CD4-positive, alpha-beta T cell treated with Interleukin-15 for 1 hour (primary cell): ENCODE data around the gene STK10.

Experiments used
- DNase-seq: peaks from one replicate; pipeline ENCODE4 v3.0.0-alpha.2; 2020

STK10 gene

GRCh38 chr5:172086194-172086975 lies 101.6 kb downstream of the STK10 start:
- no peak for DNase-seq

GRCh38 chr5:172085738-172086137 lies 102.3 kb downstream of the STK10 start:
- DNase-seq: no peak

DNA sequence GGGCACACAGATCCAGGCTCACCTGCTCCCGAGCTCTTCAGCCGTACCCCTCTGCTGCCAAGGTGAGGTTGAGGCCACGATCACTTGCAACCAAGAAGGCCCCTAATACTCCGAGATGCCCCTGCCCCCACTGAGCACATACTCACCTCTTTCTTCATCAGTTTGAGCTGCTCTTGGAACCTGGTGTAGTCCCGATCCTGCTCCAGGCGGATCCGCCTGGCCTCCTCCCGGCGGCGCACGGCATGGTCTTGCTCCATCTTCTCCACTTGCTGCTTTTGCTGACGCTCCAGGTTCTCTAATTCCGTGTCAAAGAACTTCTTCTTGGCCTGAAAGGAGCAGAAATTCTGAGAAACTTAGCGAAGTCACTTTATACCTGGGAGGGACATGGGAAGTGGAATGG lies 105.8 kb downstream of the STK10 start:
- DNase-seq: no peak

DNA sequence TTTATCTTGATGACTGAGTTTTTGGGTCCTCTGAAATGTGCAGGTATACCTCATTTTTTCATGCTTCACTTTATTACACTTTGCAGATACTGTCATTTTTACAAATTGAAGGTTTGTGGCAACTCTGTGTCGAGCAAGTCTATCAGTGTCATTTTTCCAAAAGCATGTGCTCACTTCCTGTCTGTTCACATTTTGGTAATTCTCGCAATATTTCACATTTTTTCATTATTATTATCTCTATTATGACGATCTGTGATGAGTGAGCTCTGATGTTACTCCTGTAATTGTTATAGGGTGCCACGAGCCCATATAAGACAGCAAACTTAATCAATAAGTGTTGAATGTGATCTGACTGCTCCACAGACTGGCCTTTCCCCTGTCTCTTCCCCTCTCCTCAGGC lies 108.1 kb downstream of the STK10 start:
- no peak for DNase-seq

DNA sequence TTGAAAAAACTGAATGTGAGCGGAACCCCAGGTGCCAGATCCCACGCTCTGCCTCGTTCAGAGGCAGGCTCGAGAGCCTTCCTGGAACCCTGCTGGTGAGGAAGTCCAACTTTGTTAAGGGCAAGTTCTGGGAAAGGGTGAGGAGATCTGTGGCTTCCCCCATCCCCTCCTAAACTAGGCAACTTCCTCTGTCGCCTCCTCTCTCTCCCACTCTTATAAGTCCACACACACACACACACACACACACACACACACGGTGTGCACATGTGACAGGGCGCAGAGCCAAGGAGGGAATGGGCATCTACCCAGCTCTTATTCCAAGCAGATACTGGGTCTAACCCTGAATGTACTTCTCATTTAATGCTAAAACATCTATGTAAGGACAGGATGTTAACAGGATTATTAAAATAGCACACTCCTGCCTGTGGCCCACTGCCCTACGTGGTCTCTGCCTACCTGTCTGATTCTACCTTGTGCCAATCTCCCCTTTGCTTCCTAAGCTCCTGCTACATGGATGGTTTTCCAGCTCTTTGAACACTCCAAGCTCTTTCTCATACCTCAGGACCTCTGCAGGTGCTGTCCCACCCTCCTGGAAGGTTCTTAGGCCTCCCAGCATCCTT lies 109.2 kb downstream of the STK10 start:
- no peak for DNase-seq

DNA sequence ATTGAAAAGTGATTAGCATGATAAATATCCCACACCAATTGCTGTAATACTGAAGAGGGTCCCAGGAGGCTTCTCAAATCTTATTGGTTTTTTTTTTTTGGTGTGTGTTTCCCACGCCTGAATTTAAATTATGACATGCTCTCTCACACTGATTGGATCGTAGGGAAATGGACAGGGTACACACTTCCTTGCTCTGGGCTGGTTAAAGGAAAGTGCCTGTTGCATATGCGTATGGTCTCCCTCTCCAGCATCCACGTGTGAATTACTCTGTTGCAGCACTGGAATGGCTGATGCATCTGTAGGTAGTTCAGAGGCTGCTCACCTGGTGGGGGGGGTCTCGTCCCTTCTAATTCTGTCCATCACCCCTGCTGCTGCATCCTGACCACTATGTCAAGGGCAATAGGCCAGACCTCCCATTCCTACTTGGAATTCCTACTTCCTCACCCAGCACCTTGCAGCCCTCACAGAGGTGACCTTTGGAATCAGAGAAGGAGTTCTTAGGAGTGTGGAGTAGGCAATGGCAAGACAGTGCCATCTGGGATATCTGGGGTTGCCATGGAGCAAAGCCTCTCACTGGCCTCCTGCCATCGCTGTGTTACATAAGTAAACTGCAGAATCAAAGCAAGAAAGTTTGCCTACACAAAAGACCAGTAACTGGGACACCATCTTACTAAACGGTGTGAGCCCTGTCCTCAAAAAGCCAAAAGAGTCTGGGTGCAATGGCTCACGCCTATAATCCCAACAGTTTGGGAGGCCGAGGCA lies 110.2 kb downstream of the STK10 start:
- no peak for DNase-seq

DNA sequence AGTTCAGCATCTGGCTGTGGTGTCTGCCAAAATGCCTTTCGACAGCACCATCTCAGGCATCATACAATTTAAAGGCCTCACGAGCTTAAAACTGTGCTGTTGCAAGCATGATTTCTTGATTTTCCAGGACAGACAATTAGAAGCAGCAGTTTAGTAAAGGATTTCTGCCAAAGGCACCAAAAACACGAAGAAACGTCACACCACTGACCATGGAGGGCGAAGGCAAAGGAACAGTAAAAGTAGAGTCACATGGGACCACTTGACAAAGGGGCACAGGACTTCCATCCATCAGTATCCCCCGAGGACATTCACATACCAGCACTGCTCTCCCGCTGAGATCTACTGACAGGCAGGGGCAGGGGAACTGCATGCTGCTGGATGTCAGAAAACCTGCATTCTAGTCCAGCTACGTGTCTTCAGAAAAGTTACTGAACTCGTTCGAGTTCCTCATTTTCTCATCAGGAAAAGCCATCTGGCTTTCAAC lies 111.2 kb downstream of the STK10 start:
- DNase-seq: no peak

DNA sequence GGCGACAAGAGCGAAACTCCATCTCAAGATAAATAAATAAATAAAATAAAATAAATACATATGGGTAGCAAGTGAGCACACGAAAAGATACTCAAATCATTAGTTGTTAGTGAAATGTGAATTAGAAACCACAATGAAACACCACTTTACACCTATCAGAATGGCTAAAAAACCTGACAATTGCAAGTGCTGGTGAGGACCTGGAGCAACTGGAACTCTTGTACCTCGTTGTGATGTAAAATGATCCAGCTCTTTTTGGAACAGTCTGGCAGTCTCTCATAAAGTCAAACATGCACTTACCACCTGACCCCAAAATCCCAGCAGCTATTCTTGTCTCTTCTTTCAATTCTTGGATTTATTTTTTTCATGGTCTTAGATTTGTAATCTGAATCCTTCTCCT lies 112.4 kb downstream of the STK10 start:
- no peak for DNase-seq

DNA sequence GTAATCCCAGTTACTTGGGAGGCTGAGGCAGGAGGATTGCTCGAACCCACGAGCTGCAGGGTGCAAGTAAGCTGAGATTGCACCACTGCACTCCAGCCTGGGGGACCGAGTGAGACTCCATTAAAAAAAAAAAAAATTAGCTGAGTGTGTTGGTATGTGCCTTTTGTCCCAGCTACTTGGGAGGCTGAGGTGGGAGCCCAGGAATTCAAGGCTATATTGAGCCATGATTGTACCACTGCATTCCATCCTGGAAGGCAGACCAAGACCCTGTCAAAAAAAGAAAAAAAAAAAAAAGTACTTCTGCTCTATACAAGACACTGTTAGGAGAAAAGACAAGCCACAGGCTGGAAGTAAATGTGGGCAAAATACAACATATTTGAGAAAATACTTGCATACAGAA lies 113.1 kb downstream of the STK10 start:
- DNase-seq: no peak

GRCh38 chr5:172071309-172071875 lies 116.6 kb downstream of the STK10 start:
- no peak for DNase-seq

DNA sequence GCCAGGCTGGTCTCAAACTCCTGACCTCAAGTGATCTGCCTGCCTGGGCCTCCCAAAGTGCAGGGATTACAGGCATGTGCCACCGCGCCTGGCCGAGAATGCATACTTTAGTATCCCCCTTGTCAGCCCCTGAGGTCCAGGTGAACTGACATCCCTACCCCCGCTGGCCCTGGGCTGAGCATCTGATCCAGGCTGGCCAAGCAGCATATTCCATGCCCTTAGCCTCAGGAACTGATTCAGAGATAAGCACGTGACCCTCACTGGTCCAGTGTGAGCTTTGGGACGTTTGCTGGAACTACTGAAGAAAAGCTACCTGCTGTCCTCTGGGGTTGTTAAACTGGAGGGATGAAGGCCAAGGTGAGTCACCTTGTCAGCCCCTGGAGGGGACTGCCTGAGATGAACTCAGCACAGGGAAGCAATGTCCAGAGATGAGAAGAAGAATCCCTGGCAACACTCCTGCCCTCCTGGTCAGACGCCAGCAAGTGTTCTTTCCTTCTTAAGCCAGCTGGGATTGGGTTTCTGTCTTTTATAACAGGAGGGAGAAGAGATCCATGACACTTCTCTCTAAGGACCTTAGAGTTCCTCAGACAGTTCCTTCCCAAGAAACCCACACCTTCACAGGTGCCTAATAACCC lies 122.5 kb downstream of the STK10 start:
- DNase-seq: no peak

DNA sequence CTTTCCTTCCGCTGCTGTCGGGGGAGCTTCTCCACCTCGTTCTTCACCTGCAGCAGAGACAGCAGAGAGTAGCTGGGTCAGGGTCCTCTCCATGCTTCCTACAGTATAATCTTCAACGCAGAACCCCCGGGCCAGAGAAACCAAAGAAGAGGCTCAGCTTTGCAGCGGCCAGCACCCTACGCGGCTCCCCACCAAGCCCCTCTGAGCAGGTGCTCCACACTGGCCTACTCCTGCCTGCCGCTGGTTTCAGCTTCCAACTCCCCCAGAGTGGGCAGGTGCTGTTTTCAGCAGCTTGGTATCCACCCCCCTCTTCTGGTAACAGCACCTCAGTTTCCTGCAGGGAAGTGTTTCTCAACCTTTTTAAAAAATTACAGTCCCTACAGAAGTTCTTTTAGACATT lies 123.3 kb downstream of the STK10 start:
- no peak for DNase-seq

DNA sequence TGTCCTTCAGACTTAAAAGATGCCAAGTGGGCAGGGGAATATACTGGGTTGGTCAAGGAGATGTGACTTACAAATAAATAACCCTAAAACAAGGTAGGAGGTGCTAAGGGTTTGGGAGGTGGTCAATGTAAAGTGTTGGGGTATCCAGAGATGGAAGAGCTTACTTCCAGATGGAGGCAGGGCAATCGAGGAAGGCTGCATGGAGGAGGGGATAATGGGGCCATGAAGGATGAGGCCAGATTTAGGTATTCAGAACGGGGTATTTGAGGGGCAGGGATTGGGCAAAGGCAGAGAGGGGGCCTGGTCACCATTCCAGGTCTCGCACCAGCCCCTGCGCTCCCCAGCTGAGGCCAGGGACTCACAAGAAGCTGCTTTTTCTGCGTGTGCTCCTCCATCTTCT lies 123.7 kb downstream of the STK10 start:
- no peak for DNase-seq

- no peak for DNase-seq
Measured at GRCh38 chr5:172063463-172064235, 124.4 kb downstream of the STK10 start.

- no peak for DNase-seq
Measured at GRCh38 chr5:172059661-172060100, 128.3 kb downstream of the STK10 start.

- no peak for DNase-seq
Measured at GRCh38 chr5:172058088-172058487, 129.9 kb downstream of the STK10 start.

DNA sequence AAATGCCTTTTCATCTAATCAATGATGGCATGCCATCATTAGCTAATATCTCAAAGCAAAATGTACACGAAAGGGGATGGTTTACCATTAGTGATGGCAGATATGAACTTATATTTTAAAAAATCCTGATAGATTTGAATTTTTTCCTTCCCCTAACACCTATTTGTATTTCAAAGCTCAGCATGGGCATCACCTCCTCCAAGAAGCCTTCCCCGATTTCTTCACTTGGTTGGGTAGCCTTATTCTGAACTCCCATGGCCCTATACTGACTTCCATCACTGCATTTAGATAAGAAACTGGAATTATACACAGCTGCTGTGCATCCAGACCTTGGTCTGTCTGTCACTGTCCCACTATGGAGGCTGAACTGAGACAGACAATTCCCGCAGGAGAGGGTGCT lies 132.0 kb downstream of the STK10 start:
- DNase-seq: no peak

DNA sequence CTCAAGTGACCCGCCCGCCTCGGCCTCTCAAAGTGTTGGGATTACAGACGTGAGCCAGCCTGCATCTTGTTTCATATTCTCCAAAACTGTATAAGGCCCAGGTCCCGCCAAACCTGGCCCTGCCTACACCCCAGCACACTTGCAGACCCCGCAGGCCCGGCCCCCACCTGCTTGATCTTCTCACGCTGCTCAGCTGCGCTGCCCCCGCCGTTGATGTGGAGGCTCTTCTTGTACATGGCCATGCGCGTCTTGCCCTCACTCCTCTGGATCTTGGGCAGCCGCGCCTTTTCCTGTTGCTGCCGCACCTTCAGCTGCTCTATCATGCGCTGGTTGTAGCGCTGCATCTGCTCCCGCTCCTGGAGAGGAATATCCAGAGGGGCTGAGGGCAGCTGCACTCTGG lies 132.6 kb downstream of the STK10 start:
- no peak for DNase-seq

- no peak for DNase-seq
Measured at GRCh38 chr5:172054611-172055153, 133.3 kb downstream of the STK10 start.

GRCh38 chr5:172052450-172053236 lies 135.4 kb downstream of the STK10 start:
- DNase-seq: no peak
